PFSK-1 (cell line): ENCODE data around the gene CGB2.

ENCODE experiments used
- FOXP2 ChIP-seq: optimal IDR thresholded peaks from 2 replicates; pipeline ENCODE3; 2011; ENCODE audit warnings: borderline replicate concordance, control low read depth, inconsistent platforms; ENCODE audit not compliant: insufficient read depth; ENCODE audit errors: extremely low read length, extremely low read depth
- POLR2AphosphoS5 ChIP-seq: IDR thresholded peaks from 2 replicates; pipeline ENCODE4 v1.6.1; 2012; ENCODE audit warnings: low read depth, mild to moderate bottlenecking, control low read depth, low read length, moderate library complexity
- SIN3A ChIP-seq: IDR thresholded peaks from 2 replicates; pipeline ENCODE4 v1.6.1; 2012; ENCODE audit warnings: mild to moderate bottlenecking, low read length, moderate library complexity, borderline replicate concordance; ENCODE audit not compliant: insufficient read depth
- TAF1 ChIP-seq: IDR thresholded peaks from 2 replicates; pipeline ENCODE4 v1.6.1; 2012; ENCODE audit warnings: low read length, control low read depth, borderline replicate concordance; ENCODE audit not compliant: insufficient read depth
- TF ChIP-seq, protein P1 (sequence below), 2 experiments: IDR thresholded peaks; 2 replicates each; pipeline versions ENCODE4 v1.6.1 to v1.8.0; 2011 to 2012; ENCODE audit warnings: low read depth in 2 of 2, low read length in 2 of 2, control low read depth in 1 of 2, inconsistent platforms in 1 of 2, mild to moderate bottlenecking in 1 of 2, moderate library complexity in 1 of 2; ENCODE audit not compliant: insufficient read depth in 1 of 2

The CGB2 gene

GRCh38 chr19:49065905-49066512 lies 34.3 kb downstream of the CGB2 start:
- TF ChIP-seq POLR2AphosphoS5 (no peak), FOXP2 (no peak), SIN3A (no peak), TAF1 (no peak)
- TF ChIP-seq, protein P1, sequence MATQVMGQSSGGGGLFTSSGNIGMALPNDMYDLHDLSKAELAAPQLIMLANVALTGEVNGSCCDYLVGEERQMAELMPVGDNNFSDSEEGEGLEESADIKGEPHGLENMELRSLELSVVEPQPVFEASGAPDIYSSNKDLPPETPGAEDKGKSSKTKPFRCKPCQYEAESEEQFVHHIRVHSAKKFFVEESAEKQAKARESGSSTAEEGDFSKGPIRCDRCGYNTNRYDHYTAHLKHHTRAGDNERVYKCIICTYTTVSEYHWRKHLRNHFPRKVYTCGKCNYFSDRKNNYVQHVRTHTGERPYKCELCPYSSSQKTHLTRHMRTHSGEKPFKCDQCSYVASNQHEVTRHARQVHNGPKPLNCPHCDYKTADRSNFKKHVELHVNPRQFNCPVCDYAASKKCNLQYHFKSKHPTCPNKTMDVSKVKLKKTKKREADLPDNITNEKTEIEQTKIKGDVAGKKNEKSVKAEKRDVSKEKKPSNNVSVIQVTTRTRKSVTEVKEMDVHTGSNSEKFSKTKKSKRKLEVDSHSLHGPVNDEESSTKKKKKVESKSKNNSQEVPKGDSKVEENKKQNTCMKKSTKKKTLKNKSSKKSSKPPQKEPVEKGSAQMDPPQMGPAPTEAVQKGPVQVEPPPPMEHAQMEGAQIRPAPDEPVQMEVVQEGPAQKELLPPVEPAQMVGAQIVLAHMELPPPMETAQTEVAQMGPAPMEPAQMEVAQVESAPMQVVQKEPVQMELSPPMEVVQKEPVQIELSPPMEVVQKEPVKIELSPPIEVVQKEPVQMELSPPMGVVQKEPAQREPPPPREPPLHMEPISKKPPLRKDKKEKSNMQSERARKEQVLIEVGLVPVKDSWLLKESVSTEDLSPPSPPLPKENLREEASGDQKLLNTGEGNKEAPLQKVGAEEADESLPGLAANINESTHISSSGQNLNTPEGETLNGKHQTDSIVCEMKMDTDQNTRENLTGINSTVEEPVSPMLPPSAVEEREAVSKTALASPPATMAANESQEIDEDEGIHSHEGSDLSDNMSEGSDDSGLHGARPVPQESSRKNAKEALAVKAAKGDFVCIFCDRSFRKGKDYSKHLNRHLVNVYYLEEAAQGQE (IDR thresholded peaks at IDR 0.05; ENCODE audit: insufficient read depth in 1 of 2, low read depth in 2 of 2, low read length in 2 of 2): no peak

GRCh38 chr19:49067554-49067953 lies 35.9 kb downstream of the CGB2 start:
- TF ChIP-seq FOXP2 (no peak), SIN3A (no peak), POLR2AphosphoS5 (no peak), TAF1 (no peak)
- TF ChIP-seq, protein P1 (IDR thresholded peaks at IDR 0.05; ENCODE audit: insufficient read depth in 1 of 2, low read depth in 2 of 2, low read length in 2 of 2): no peak

GRCh38 chr19:49069026-49069425 lies 37.3 kb downstream of the CGB2 start:
- TF ChIP-seq, protein P1 (IDR thresholded peaks at IDR 0.05; ENCODE audit: insufficient read depth in 1 of 2, low read depth in 2 of 2, low read length in 2 of 2): no peak
- TF ChIP-seq FOXP2 (no peak), SIN3A (no peak), TAF1 (no peak), POLR2AphosphoS5 (no peak)

DNA sequence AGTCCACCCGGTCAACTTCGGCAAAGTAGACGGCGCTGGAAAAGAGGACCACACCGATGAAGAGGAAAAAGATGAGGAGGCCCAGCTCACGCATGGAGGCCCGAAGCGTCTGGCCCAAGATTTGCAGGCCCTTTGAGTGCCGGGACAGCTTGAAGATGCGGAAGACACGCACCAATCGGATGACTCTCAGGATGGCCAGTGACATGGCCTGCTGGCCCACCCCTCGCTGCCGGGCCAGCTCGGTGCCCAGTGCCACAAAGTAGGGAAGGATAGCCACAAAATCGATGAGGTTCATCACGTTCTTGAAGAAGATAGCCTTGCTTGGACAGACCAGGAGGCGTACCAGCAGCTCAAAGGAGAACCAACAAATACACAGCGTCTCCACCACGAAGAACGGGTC lies 38.7 kb downstream of the CGB2 start:
- TF ChIP-seq, protein P1 (IDR thresholded peaks at IDR 0.05; ENCODE audit: insufficient read depth in 1 of 2, low read depth in 2 of 2, low read length in 2 of 2): no peak
- TF ChIP-seq POLR2AphosphoS5 (no peak), FOXP2 (no peak), SIN3A (no peak), TAF1 (no peak)
